ENCODE results near the gene MMS19. TPM values are rescaled to one million over a fixed set of nuclear protein-coding genes. Genes with fewer than 3 reads are reported as not detected.

Gene MMS19, protein sequence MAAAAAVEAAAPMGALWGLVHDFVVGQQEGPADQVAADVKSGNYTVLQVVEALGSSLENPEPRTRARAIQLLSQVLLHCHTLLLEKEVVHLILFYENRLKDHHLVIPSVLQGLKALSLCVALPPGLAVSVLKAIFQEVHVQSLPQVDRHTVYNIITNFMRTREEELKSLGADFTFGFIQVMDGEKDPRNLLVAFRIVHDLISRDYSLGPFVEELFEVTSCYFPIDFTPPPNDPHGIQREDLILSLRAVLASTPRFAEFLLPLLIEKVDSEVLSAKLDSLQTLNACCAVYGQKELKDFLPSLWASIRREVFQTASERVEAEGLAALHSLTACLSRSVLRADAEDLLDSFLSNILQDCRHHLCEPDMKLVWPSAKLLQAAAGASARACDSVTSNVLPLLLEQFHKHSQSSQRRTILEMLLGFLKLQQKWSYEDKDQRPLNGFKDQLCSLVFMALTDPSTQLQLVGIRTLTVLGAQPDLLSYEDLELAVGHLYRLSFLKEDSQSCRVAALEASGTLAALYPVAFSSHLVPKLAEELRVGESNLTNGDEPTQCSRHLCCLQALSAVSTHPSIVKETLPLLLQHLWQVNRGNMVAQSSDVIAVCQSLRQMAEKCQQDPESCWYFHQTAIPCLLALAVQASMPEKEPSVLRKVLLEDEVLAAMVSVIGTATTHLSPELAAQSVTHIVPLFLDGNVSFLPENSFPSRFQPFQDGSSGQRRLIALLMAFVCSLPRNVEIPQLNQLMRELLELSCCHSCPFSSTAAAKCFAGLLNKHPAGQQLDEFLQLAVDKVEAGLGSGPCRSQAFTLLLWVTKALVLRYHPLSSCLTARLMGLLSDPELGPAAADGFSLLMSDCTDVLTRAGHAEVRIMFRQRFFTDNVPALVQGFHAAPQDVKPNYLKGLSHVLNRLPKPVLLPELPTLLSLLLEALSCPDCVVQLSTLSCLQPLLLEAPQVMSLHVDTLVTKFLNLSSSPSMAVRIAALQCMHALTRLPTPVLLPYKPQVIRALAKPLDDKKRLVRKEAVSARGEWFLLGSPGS
- 103 TPM for polyA plus RNA-seq (2013, experiment 1 of 2)
- 88.0 TPM for polyA plus RNA-seq (2013, experiment 2 of 2)

DNA sequence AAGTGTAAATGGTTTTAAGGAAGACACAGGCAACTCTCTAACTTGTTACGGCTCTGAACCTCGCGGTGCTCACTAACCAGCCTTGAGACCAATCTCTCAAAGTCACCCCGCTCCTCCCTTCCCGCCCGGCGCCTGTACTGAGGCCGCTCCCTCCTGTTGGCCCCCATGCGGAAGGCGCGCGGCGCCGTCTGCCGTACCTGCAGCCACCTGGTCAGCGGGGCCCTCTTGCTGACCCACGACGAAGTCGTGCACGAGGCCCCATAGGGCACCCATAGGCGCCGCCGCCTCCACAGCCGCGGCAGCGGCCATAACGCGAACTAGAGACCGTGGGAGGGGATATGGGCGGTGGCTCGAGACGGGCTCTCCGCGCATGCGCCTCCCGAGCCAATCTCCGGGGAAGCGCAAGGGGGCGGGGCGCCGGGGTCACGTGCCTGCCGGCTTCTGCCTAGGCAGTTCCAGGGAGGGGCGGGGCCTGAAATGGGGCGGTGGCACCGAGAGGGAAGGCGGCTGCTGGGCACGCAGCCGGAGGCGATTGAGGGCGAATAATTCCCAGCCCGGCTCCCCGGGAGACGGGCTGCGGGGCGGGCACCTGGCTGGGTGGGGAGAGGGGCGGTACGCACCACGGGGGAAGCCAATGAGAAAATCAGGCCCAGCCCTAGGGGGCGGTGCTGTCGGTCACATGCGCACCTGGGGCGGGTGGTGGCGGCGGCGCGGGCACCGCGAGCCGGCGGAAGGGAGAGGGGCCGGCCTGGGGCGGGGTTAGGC lies at the start of gene MMS19:
TSS of gene MMS19 (minus strand) at position 347 of the 765 bp plus-strand sequence. CDS start at position 309, 38 bp downstream.
- H3K9me3 ChIP-seq (ENCODE audit: control insufficient read depth, low read length): no peaks in the 10 kb centered on the region
- H3K27ac ChIP-seq (ENCODE audit: low read depth, low read length, severe bottlenecking): peak within 1 kb of the TSS; percentile 92
- H3K36me3 ChIP-seq (ENCODE audit: control insufficient read depth, insufficient read depth, low read length): peaks cover 10% of the 10 kb centered on the region
- peak within 1 kb of the TSS; percentile 94 for H3K4me3 ChIP-seq (ENCODE audit: extremely low read depth, insufficient read depth, low read length, poor library complexity, severe bottlenecking)
- WGBS, 2 experiments (ENCODE audit: insufficient coverage in 2 of 2): 1% methylated on average over 51 to 58 of the region's 73 CpGs
- H3K4me1 ChIP-seq (ENCODE audit: control insufficient read depth, insufficient read depth, low read length, poor library complexity, severe bottlenecking): peaks cover 27% of the 10 kb centered on the region

DNA sequence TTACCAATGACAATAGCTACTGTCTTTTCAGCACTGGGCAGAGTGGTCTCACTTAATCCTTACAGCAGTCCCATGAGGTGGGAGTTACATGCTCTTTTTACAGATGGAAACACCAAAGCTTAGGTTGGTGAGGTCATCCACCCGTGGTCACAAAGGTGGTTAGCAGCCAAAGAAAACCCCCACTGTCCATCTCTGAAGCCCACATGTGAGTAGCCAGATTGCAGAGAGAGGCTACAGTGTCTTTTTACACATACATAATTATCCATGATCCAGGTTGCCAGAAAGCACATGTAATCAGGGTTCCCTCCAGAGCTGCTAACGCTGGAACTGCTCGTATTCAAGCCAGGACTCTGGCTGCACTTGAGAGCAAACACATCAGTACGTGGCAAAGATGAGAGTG lies 49.7 kb upstream of the MMS19 start:
- Histone ChIP-seq H3K4me1 (ENCODE audit: control insufficient read depth, insufficient read depth, low read length, poor library complexity, severe bottlenecking) (peaks cover 53% of the 10 kb centered on the region), H3K9me3 (ENCODE audit: control insufficient read depth, low read length) (no peaks in the 10 kb centered on the region), H3K27ac (ENCODE audit: low read depth, low read length, severe bottlenecking) (no peak overlapping the region), H3K4me3 (ENCODE audit: extremely low read depth, insufficient read depth, low read length, poor library complexity, severe bottlenecking) (no peak overlapping the region), H3K36me3 (ENCODE audit: control insufficient read depth, insufficient read depth, low read length) (no peaks in the 10 kb centered on the region)
- WGBS, 2 experiments (ENCODE audit: insufficient coverage in 2 of 2): 82 to 92% methylated on average over 3 to 4 of the region's 4 CpGs

DNA sequence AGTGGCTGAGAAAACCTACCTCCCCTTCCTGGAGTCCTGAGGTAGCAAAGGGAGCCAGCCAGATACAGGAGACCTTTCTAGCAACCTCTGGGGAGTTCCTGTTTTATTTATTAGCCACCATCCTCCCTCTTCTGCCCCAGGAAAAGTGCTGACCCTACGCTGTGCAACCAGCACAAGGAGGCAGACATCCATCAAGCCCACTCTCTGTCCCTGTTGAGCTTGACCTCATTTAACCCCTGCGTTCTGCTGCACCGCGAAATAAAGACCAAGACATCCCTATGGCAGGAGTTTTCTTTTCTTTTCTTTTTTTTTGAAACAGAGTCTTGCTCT lies 49.0 kb upstream of the MMS19 start:
- Histone ChIP-seq H3K4me1 (ENCODE audit: control insufficient read depth, insufficient read depth, low read length, poor library complexity, severe bottlenecking) (peaks cover 60% of the 10 kb centered on the region), H3K4me3 (ENCODE audit: extremely low read depth, insufficient read depth, low read length, poor library complexity, severe bottlenecking) (no peak overlapping the region), H3K9me3 (ENCODE audit: control insufficient read depth, low read length) (no peaks in the 10 kb centered on the region), H3K27ac (ENCODE audit: low read depth, low read length, severe bottlenecking) (no peak overlapping the region), H3K36me3 (ENCODE audit: control insufficient read depth, insufficient read depth, low read length) (no peaks in the 10 kb centered on the region)
- 78 to 97% methylated on average over 3 to 4 of the region's 4 CpGs for WGBS, 2 experiments (ENCODE audit: insufficient coverage in 2 of 2)

DNA sequence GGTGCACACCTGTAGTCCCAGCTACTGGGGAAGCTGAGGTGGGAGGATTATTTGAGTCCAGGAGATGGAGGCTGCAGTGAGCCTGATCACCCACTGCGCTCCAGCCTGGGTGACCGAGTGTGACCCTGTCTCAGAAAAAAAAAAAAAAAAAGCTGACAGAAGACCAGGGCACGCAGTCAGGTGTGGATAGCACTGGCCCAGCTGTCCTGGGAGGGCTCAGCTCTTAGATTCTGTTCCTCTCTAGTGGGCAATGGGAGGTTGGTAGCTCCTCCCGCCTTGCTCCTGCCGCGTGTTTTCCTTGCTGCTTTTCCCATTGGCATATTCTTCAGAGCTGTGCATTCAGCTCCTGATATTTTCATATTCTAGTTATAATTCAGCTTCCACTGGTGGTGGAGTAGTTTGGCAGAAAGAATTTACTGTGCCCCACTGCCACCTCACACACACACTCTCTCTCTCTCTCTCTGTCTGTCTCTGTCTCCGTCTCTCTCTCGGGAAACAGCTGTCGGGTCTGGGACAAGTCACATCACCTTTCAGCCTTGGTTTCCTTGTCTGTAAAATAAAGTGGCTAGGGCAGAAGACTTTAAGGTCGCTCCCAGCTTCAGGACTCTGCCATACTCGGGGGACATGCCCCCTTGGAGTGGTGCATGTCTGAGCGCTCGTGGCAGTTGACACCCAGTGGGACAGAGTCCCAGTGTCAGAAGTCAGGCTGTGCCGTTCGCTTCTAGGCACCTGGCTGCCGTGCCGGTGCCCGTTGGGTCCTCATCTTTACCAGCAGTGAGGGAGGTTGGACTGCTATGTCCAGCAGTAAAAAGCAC lies 48.4 kb upstream of the MMS19 start:
- no peak overlapping the region for H3K27ac ChIP-seq (ENCODE audit: low read depth, low read length, severe bottlenecking)
- H3K4me1 ChIP-seq (ENCODE audit: control insufficient read depth, insufficient read depth, low read length, poor library complexity, severe bottlenecking): peaks cover 65% of the 10 kb centered on the region
- H3K9me3 ChIP-seq (ENCODE audit: control insufficient read depth, low read length): no peaks in the 10 kb centered on the region
- 92 to 93% methylated on average over 8 to 11 of the region's 18 CpGs for WGBS, 2 experiments (ENCODE audit: insufficient coverage in 2 of 2)
- no peak overlapping the region for H3K4me3 ChIP-seq (ENCODE audit: extremely low read depth, insufficient read depth, low read length, poor library complexity, severe bottlenecking)
- H3K36me3 ChIP-seq (ENCODE audit: control insufficient read depth, insufficient read depth, low read length): no peaks in the 10 kb centered on the region

DNA sequence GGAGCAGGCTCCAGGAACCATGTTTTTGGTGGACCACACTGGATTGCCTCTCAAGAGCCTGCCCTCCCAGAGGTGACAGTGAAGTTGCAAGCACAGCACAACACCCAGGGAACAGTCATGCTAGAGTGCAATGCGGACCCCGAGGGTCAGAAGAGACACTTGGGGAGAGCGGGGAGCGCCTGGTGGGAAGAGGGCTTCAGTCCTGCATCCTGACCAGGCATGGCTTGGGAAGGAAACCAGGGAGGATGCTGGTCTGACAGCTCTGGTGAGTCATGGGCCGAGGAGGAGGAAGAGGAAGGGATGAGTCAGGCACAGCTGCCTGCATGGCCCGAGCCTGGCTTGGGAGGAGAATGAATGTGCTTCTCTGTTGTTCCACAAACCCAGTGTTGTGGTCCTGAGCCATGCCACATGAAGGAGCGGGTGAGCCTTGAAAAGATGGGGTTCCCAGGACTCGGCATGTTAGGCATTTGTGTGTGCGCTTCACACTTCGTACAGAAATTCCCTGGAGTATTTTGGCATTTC lies 44.9 kb upstream of the MMS19 start:
- WGBS, 2 experiments (ENCODE audit: insufficient coverage in 2 of 2): 50 to 75% methylated on average over 6 to 8 of the region's 10 CpGs
- Histone ChIP-seq H3K9me3 (ENCODE audit: control insufficient read depth, low read length) (no peaks in the 10 kb centered on the region), H3K4me3 (ENCODE audit: extremely low read depth, insufficient read depth, low read length, poor library complexity, severe bottlenecking) (no peak overlapping the region), H3K4me1 (ENCODE audit: control insufficient read depth, insufficient read depth, low read length, poor library complexity, severe bottlenecking) (peaks cover 63% of the 10 kb centered on the region), H3K27ac (ENCODE audit: low read depth, low read length, severe bottlenecking) (peak overlapping the region; percentile 96), H3K36me3 (ENCODE audit: control insufficient read depth, insufficient read depth, low read length) (no peaks in the 10 kb centered on the region)

DNA sequence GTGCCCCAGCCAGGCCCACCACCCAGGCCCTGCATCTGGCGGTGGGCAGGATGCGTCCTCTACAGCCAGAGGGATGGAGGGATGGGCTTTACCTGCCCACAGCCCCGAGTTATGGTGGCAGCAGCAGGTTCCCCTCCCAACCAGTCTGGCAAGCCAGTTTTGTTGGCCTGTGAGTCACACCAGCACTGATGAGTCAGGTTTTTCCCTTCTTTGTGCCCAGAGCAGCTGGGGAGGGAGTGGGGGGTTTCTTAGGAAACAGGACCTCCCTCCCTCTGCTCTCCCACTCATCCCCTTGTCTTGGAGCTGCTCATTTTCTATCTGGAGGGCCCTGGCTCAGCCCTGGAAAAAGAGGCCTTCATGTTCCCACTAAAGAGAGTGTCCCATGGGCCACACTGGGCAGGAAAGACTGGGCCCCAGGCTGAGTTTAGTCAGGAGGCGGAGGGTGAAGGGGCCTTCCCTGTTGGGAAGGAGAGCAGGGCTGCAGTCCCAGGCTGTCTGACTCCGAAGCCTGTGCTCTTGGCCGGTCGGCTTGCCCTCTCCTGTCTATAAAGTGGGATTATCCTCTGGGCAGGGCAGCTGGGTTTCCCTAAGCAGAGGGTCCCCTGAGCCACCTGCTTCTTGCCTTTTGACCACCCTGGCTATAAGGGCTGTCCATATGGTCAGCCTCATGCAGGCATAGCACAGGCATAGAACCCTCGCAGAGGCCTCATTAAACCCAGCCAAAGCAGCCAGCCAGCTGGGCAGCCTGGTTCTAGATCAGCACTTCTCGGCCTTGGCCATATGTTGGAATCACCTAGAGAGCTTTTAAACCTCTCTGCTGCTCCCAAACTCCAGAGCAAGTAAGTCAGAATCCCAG lies 44.2 kb upstream of the MMS19 start:
- WGBS, 2 experiments (ENCODE audit: insufficient coverage in 2 of 2): 72 to 79% methylated on average over 4 to 9 of the region's 9 CpGs
- H3K36me3 ChIP-seq (ENCODE audit: control insufficient read depth, insufficient read depth, low read length): no peaks in the 10 kb centered on the region
- H3K27ac ChIP-seq (ENCODE audit: low read depth, low read length, severe bottlenecking): peak overlapping the region; percentile 96
- H3K4me1 ChIP-seq (ENCODE audit: control insufficient read depth, insufficient read depth, low read length, poor library complexity, severe bottlenecking): peaks cover 59% of the 10 kb centered on the region
- no peaks in the 10 kb centered on the region for H3K9me3 ChIP-seq (ENCODE audit: control insufficient read depth, low read length)
- no peak overlapping the region for H3K4me3 ChIP-seq (ENCODE audit: extremely low read depth, insufficient read depth, low read length, poor library complexity, severe bottlenecking)

DNA sequence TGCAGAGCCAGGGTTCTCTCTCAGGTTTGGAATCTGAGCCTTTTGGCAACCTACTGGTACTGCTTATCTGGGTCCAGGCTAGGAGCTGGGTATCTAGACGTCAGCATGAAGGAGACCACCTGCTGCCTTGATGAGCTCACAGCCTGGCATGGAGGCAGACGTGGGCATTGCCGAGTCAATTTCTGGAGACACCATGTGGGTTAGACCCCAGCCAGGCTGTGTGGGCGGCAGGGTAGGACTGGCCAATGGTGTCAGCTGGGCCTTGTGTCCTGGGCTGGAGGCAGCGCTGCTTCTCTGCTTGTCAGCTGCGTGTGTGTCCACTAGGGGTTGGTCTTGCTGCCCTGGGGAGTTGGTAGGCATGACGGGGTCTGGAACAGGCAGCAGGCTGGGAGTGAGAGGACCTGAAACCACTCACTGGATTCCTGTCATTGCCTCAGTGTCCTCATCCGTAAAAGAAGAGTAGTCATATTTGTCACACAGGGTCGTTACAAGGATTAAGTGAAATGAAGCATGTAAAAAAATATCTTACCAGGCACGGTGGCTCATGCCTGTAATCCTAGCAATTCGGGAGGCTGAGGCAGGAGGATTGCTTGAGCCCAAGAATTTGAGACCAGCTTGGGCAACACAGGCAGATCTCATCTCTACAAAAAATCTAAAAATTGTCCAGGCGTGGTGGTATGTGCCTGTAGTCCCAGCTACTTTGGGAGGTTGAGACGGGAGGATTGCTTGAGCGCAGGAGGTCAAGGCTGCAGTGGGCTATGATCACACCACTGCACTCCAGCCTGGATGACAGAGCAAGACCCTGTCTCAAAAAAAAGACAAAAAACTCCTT lies 42.7 kb upstream of the MMS19 start:
- no peaks in the 10 kb centered on the region for H3K9me3 ChIP-seq (ENCODE audit: control insufficient read depth, low read length)
- H3K4me3 ChIP-seq (ENCODE audit: extremely low read depth, insufficient read depth, low read length, poor library complexity, severe bottlenecking): no peak overlapping the region
- H3K27ac ChIP-seq (ENCODE audit: low read depth, low read length, severe bottlenecking): peak overlapping the region; percentile 96
- H3K4me1 ChIP-seq (ENCODE audit: control insufficient read depth, insufficient read depth, low read length, poor library complexity, severe bottlenecking): peaks cover 55% of the 10 kb centered on the region
- H3K36me3 ChIP-seq (ENCODE audit: control insufficient read depth, insufficient read depth, low read length): no peaks in the 10 kb centered on the region
- 92 to 95% methylated on average over 11 to 13 of the region's 14 CpGs for WGBS, 2 experiments (ENCODE audit: insufficient coverage in 2 of 2)

DNA sequence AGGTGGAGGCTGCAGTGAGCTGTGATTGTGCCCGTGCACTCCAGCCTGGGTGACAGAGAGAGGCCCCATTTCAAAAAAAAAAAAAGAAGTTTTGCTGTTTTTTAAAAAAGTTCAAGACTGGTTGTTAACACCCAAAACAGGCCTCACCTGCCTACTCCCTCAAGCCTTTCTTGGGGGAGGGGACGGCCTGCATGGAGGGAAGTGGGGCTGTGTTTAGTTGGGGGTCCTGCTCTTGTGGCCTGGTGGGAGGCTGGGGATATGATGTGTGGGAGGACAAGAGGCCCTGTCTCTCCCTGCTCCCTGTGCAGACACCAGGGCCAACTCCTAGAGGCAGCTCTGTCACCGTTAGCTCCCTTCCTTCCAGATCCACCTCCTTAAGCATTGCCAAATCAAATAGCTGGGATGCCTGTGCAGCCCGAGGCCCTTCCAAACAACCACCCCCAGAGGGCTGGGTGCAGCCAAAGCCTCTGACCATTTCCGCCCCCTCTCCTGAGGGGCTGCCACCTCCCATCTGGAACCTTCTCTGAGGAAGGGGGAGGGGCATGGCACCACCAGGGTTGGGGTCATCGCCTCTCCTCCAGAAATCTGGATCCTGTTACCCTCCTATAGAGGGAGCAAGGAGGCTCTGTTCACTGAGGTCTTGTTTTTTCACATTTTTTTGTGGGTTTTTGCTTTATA lies 41.4 kb upstream of the MMS19 start:
- H3K4me1 ChIP-seq (ENCODE audit: control insufficient read depth, insufficient read depth, low read length, poor library complexity, severe bottlenecking): peaks cover 55% of the 10 kb centered on the region
- H3K27ac ChIP-seq (ENCODE audit: low read depth, low read length, severe bottlenecking): peak overlapping the region; percentile 84

More for the DNA sequence above, 41.4 kb upstream of the MMS19 start:
- no peak overlapping the region for H3K4me3 ChIP-seq (ENCODE audit: extremely low read depth, insufficient read depth, low read length, poor library complexity, severe bottlenecking)
- 43% methylated on average over 3 of the region's 6 CpGs; no CpG with 5 or more reads in 1 of the 2 experiments for WGBS, 2 experiments (ENCODE audit: insufficient coverage in 2 of 2)
- H3K36me3 ChIP-seq (ENCODE audit: control insufficient read depth, insufficient read depth, low read length): no peaks in the 10 kb centered on the region
- no peaks in the 10 kb centered on the region for H3K9me3 ChIP-seq (ENCODE audit: control insufficient read depth, low read length)
